GM13977 (cell line): Measurements from ENCODE around the gene SDR42E2.
A peak's percentile ranks its signal among the peaks of the same experiment; 100 is the strongest.

Experiments used
- DNase-seq: peaks from one replicate; pipeline ENCODE4 v3.0.0; 2012; ENCODE audit warnings: low spot score
- in situ Hi-C: fragments of 300-500 bp; cut with MboI; formaldehyde crosslinking; loops from one replicate; pipeline ENCODE4 v1.12.0; 2022; ENCODE audit warnings: low sequenced_read_pairs, low pct_unique_long_range_greater_than_20kb, mixed read lengths, inconsistent platforms; ENCODE audit not compliant: unreplicated experiment
- TF ChIP-seq, protein P1 (sequence below): IDR thresholded peaks from 2 replicates; pipeline ENCODE4 v1.5.1; 2012; ENCODE audit warnings: mild to moderate bottlenecking, control low read depth; ENCODE audit not compliant: insufficient read depth; ENCODE audit errors: extremely low read depth, missing control alignments

The SDR42E2 gene

DNA sequence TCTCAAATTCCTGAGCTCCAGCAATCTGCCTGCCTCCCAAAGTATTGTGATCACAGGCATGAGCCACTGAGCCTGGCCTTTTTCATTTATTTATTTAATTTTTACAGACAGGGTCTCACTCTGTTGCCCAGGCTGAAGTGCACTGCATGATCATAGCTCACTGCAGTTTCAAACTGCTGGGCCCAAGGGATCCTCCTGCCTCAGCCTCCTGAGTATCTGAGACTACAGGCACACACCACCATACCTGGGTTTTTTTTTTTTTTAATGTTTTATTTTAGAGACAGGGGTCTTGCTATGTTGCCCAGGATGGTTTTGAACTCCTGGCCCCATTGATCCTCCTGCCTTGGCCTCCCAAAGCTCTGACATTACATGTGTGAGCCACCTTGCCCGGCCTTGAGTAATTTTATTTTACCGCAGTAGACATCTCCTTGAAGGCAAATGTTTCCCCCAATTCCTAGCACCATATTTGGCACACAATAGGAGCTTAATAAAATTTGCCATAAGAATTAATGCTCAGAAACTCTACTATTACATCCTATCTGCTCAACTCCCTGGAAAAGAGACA, 41.9 kb downstream of the SDR42E2 start:
- in situ Hi-C loops = loop anchor here (5.0 kb wide), 1 partner anchor 93 kb away; the partner anchor contains the start of gene POLR3E
- TF ChIP-seq, protein P1, sequence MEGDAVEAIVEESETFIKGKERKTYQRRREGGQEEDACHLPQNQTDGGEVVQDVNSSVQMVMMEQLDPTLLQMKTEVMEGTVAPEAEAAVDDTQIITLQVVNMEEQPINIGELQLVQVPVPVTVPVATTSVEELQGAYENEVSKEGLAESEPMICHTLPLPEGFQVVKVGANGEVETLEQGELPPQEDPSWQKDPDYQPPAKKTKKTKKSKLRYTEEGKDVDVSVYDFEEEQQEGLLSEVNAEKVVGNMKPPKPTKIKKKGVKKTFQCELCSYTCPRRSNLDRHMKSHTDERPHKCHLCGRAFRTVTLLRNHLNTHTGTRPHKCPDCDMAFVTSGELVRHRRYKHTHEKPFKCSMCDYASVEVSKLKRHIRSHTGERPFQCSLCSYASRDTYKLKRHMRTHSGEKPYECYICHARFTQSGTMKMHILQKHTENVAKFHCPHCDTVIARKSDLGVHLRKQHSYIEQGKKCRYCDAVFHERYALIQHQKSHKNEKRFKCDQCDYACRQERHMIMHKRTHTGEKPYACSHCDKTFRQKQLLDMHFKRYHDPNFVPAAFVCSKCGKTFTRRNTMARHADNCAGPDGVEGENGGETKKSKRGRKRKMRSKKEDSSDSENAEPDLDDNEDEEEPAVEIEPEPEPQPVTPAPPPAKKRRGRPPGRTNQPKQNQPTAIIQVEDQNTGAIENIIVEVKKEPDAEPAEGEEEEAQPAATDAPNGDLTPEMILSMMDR = no peak
- DNase-seq = no peak

DNA sequence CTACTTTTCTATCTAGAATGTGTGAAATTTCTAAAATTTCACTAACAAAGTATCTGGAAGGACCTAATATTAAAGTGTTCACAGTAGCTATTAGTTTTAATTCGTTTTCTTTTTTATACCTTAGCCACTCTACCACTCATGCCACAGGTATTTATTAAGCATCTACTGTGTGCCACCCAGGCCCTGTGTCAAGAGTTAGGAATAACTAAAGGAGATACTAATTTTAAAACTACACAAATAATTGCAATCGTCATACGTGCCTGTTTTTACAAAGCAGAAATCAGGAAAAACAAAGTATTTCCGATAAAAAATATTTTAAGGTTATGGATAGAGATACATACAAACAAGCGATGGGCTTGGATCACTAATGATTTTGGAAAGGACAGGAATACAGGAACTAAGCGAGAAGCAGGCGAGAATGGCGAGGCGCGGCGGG, 43.3 kb downstream of the SDR42E2 start:
- TF ChIP-seq, protein P1 = no peak
- DNase-seq = no peak
- in situ Hi-C loops = no loop called here

DNA sequence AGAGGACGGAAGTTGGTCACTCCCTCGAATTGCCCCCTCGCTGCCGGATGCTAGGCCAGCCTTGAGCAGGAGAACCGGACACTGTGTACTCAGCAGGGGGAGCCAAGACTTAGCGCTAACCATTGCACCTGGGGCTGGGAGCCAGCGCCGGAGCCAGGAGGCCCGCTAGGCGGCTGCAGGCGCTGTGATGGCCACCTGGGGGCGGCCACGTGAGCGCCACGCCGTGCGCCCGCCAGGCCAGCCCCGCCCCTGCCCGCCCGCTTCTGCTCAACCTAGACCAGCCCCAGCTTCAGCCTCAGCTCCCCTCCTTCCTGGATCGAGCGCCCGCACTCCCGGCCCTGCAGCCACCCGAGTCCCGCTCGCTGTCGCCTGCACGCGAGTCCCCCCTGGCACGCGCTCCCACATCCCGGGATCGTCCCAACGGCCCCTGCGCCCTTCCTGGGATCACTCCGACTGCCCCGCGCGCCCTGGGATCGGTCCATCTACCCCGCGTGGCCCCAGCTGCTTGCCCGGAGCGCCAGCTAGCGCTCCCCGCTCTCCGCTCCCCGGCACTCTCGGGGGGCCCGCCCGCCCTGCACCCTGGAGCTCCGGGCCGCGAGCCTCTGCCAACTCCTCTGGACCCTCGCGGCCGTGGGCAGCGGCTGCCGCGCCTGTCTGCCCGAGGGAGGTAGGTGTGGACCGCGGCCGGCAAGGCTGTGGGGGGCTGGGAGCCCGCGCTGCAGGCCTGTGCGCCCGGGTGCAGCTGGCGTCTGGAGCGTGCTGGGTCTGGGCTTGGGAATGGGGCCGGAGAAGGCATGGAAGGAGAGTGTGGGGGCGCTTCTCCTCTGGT, 43.9 kb downstream of the SDR42E2 start, which contains the start of gene EEF2K:
Gene EEF2K (plus strand): TSS at position 266 of the 829 bp plus-strand sequence. CDS start 19,452 bp downstream, outside the sequence.
- in situ Hi-C loops = no loop called here
- TF ChIP-seq, protein P1 = peak; percentile 85
- DNase-seq = peak; percentile 96

DNA sequence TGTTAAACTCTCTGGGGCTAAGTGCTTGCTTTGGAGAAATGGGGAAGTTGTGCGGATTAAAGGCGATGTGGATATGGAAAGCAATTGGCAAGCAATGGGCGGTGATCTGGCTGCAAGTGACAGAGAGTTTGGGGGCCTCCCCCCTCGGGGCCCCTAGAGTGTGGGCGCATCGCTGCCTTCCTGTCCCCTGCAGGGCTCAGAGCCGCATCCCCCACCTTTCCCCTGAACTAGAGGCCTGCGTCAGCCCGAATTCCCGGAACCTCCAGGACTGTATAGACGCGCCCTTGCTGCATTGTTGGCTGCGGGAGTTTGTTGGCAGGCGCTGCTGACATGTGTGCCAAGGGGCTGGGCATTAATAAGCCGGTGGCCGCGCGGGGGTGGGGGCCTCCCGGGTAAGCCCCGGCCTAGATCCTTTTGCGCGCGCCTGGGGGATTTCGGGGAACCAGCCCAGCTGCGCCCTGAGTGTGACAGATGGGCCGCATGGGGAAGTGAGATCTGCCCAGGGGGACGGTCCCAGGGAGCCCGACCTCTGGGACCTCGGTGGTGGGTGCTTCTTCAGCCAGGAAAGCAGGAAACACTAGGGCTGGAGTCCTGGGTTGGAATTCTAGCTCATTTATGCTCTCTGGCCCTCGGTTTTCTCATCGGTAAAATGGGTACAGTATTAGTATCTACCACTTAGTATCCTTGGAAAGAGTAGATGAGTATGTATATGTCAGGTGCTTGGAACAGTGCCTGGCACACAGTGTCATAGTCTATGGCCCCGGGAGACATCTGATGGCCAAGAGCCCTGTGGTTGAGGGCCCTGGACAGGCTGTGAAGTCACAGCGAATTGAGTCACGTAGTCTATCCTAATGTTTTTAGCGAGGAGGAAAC, 44.8 kb downstream of the SDR42E2 start:
- peak; percentile 78 for DNase-seq
- in situ Hi-C loops = no loop called here
- TF ChIP-seq, protein P1 = no peak

- in situ Hi-C loops = no loop called here
Measured at GRCh38 chr16:22207715-22208360, 45.5 kb downstream of the SDR42E2 start.

More at GRCh38 chr16:22207715-22208360, 45.5 kb downstream of the SDR42E2 start:
- TF ChIP-seq, protein P1 = no peak
- no peak for DNase-seq
